AG04450 (cell line): ENCODE data around the gene CHURC1. TPM values are rescaled to one million over a fixed set of nuclear protein-coding genes. Genes with fewer than 3 reads are reported as not detected.

Experiments used
- CTCF ChIA-PET: fragments of 300-600, 350-600 bp; formaldehyde crosslinking; extraction: SDS; loops from one replicate; lab custom pipeline; 2022; ENCODE audit warnings: antibody characterized with exemption, inconsistent platforms; lab: Charles Lee
- POLR2A ChIA-PET: fragments of 350-600 bp; formaldehyde crosslinking; extraction: SDS; loops from one replicate; lab custom pipeline; 2021; ENCODE audit warnings: antibody characterized with exemption, inconsistent platforms; lab: Yijun Ruan, JAX
- DNase-seq: peaks from one replicate; pipeline ENCODE4 v3.0.0-alpha.2; 2011; ENCODE audit warnings: low read depth, low spot score
- H3K27ac ChIP-seq: one replicate; pipeline ENCODE4 v1.5.1; 2012; ENCODE audit warnings: low read depth, low read length, control low read depth
- H3K27me3 ChIP-seq: one replicate; pipeline ENCODE4 v1.6.0; 2012; ENCODE audit warnings: low read length; ENCODE audit not compliant: control insufficient read depth, insufficient read depth
- H3K4me3 ChIP-seq: 2 replicates; pipeline ENCODE4 v1.5.1; 2011; ENCODE audit warnings: mild to moderate bottlenecking, low read depth, low read length, control low read depth
- H3K9me3 ChIP-seq: 2 replicates; pipeline ENCODE4 v1.5.1; 2012; ENCODE audit warnings: low read length; ENCODE audit not compliant: control insufficient read depth, insufficient read depth
- CTCF ChIP-seq: IDR thresholded peaks from 2 replicates; pipeline ENCODE4 v1.5.1; 2011; ENCODE audit warnings: low read depth, low read length, control low read depth, inconsistent platforms
- polyA plus RNA-seq: library from polyadenylated mRNA; depleted of rRNA; stranded (reverse); fragments of >200 nt; gene quantifications from 2 replicates; pipeline ENCODE4 v1.2.3, GENCODE V29; 2011

CHURC1 gene
- polyA plus RNA-seq, 1 experiment = 113 TPM

GRCh38 chr14:64868841-64869240 is 45.4 kb upstream of the CHURC1 start:
- Histone ChIP-seq H3K9me3 (peaks cover 5% of the 10 kb centered on the region; the same call in 1 of the 2 replicates), H3K27me3 (peaks cover 40% of the 10 kb centered on the region), H3K27ac (no peak overlapping the region), H3K4me3 (no peak overlapping the region)
- ChIA-PET CTCF (interaction anchor here (1.5 to 2.2 kb wide), 2 partner anchors 23 to 46 kb away, joined by 4 to 10 read pairs; no protein-coding TSS in a partner anchor), POLR2A (no interaction called here)
- no peak for TF ChIP-seq CTCF
- no peak for DNase-seq

- no peak overlapping the region for H3K27ac ChIP-seq
- peaks cover 38% of the 10 kb centered on the region for H3K27me3 ChIP-seq
- CTCF ChIA-PET = interaction anchor here (1.0 to 2.2 kb wide), 3 partner anchors 22 to 41 kb away, joined by 3 to 10 read pairs (median 3); no protein-coding TSS in a partner anchor
- DNase-seq = no peak
- POLR2A ChIA-PET = no interaction called here
- peaks cover 5% of the 10 kb centered on the region; the same call in 1 of the 2 replicates for H3K9me3 ChIP-seq
- H3K4me3 ChIP-seq = no peak overlapping the region
- no peak for TF ChIP-seq CTCF
These were observed 44.1 kb upstream of the CHURC1 start for GRCh38 chr14:64870160-64870559.

GRCh38 chr14:64871344-64871743 is 42.9 kb upstream of the CHURC1 start:
- Histone ChIP-seq H3K27ac (no peak overlapping the region), H3K9me3 (peaks cover 5% of the 10 kb centered on the region; the same call in 1 of the 2 replicates), H3K27me3 (peaks cover 37% of the 10 kb centered on the region), H3K4me3 (no peak overlapping the region)
- ChIA-PET POLR2A (no interaction called here), CTCF (no interaction called here)
- TF ChIP-seq CTCF = no peak
- DNase-seq = no peak

GRCh38 chr14:64873506-64874219 is 40.6 kb upstream of the CHURC1 start:
- no peak for DNase-seq
- CTCF ChIA-PET = no interaction called here
- H3K9me3 ChIP-seq = peaks cover 5% of the 10 kb centered on the region; the same call in 1 of the 2 replicates
- H3K4me3 ChIP-seq = no peak overlapping the region
- peaks cover 49% of the 10 kb centered on the region for H3K27me3 ChIP-seq
- TF ChIP-seq CTCF = no peak
- no peak overlapping the region for H3K27ac ChIP-seq
- POLR2A ChIA-PET = no interaction called here

- Histone ChIP-seq H3K9me3 (peaks cover 5% of the 10 kb centered on the region), H3K27ac (no peak overlapping the region), H3K27me3 (peaks cover 55% of the 10 kb centered on the region), H3K4me3 (no peak overlapping the region)
- CTCF ChIA-PET = no interaction called here
- no peak for DNase-seq
- no peak for TF ChIP-seq CTCF
- POLR2A ChIA-PET = no interaction called here
These were observed 38.9 kb upstream of the CHURC1 start for GRCh38 chr14:64875350-64875749.
